Right lobe of liver (tissue), 6 donors: ENCODE data around the gene GALNT10. TPM values are rescaled to one million over a fixed set of nuclear protein-coding genes. Genes with fewer than 3 reads are reported as not detected.

ENCODE experiments used
- ATAC-seq, 4 donors: fragments of 200-7000 bp; cut with Tn5 transposase; one replicate each; pipeline ENCODE4 v1.9.1; 2020; ENCODE audit warnings: mild to moderate bottlenecking in 4 of 4, moderate library complexity in 4 of 4
- DNase-seq, 3 donors: peaks; one replicate each; pipeline ENCODE4 v3.0.0-alpha.2; 2020
- H3K27ac ChIP-seq, 3 donors: fragments of 200-600 bp; one replicate each; pipeline ENCODE4 v1.8.0; 2022
- H3K27me3 ChIP-seq, 2 donors: fragments of 200-600 bp; one replicate each; pipeline ENCODE4 v1.8.0; 2022
- H3K36me3 ChIP-seq, 4 donors: fragments of 200-600 bp; sonication (generic) in 1 of 4; one replicate each; pipeline versions ENCODE4 v1.5.1 to v1.8.0; 2017 to 2022; ENCODE audit warnings: control low read depth in 1 of 4
- H3K4me1 ChIP-seq, 4 donors: fragments of 200-600 bp; sonication (generic) in 1 of 4; one replicate each; pipeline versions ENCODE4 v1.5.1 to v1.8.0; 2017 to 2022; ENCODE audit warnings: control low read depth in 1 of 4
- H3K4me3 ChIP-seq, 3 donors: fragments of 200-600 bp; one replicate each; pipeline ENCODE4 v1.8.0; 2022
- H3K9me3 ChIP-seq, 4 donors: fragments of 200-600 bp; sonication (generic) in 1 of 4; one replicate each; pipeline versions ENCODE4 v1.5.1 to v1.8.0; 2017 to 2022; ENCODE audit warnings: control low read depth in 1 of 4
- CTCF ChIP-seq, 4 donors: fragments of 200-600 bp in 3 of 4; fragments of 450-650 bp in 1 of 4; IDR thresholded peaks; one replicate each; pipeline versions ENCODE4 v1.5.1 to v1.8.0; 2016 to 2022; ENCODE audit warnings: antibody characterized with exemption in 4 of 4, mild to moderate bottlenecking in 2 of 4
- POLR2A ChIP-seq: fragments of 450-650 bp; IDR thresholded peaks from one replicate; pipeline ENCODE4 v1.6.1; 2017; ENCODE audit warnings: antibody characterized with exemption, mild to moderate bottlenecking
- WGBS: methylation state at CpG from one replicate; pipeline ENCODE4 v1.1.6; 2018; ENCODE audit warnings: low coverage, low lambda C conversion rate; ENCODE audit not compliant: insufficient coverage; ENCODE audit errors: missing lambda C conversion rate; 5-methylcytosine and 5-hydroxymethylcytosine counted together
- intact Hi-C, 2 donors: fragments of 100-400 bp; cut with DNase I; formaldehyde crosslinking; loops; one replicate each; pipeline versions ENCODE4 v1.11.2 to v1.14.1; 2022
- total RNA-seq, 6 experiments: library from RNA; depleted of rRNA in 2 of 6; stranded (reverse); fragments of >200 nt in 2 of 6; fragmentation: NEBNext Ultra II Directional in 3 of 6; extraction: Animal tissue kit (Norgen Biotek cat#: 25700) in 3 of 6; gene quantifications; one replicate each; pipeline versions ENCODE4 v1.1.0 to v1.2.4, GENCODE V29; 2016 to 2023
- donor health status: DM: no; HTN: yes; CAD: no.
- donor health status: DM: no; HTN: no; CAD: no.
- donor health status: DM: no; HTN: no; CAD: no.
- donor health status: DM: no; HTN: yes; CAD: no.
- donor health status: DM: no; HTN: yes; CAD: no.

The GALNT10 gene
- total RNA-seq, 6 experiments from 2014 or later, result 4.0 to 9.7 (median 7.1) TPM

- Histone ChIP-seq H3K36me3 (no peaks in the 10 kb centered on the region), H3K27me3 (no peaks in the 10 kb centered on the region), H3K9me3 (no peaks in the 10 kb centered on the region), H3K27ac (no peak overlapping the region), H3K4me1 (no peaks in the 10 kb centered on the region), H3K4me3 (no peak overlapping the region)
- DNase-seq, result no peak
- TF ChIP-seq POLR2A (no peak), CTCF (IDR thresholded peaks at IDR 0.05) (no peak)
- intact Hi-C loops, result no loop called here
- 68% methylated on average over 6 of the region's 6 CpGs for WGBS
- ATAC-seq, result no peak
Measured at GRCh38 chr5:154320224-154321089, 129.9 kb downstream of the GALNT10 start.

- no peak for TF ChIP-seq POLR2A
- no peak for TF ChIP-seq CTCF (IDR thresholded peaks at IDR 0.05)
- no peak overlapping the region for H3K27ac ChIP-seq
Measured at GRCh38 chr5:154321546-154321945, 131.0 kb downstream of the GALNT10 start.

GRCh38 chr5:154324033-154324432 is 133.5 kb downstream of the GALNT10 start:
- Histone ChIP-seq H3K36me3 (no peaks in the 10 kb centered on the region), H3K4me1 (peaks cover 0 to 3% (median 0%) of the 10 kb centered on the region in 4 donors), H3K27me3 (no peaks in the 10 kb centered on the region), H3K27ac (no peak overlapping the region), H3K4me3 (no peak overlapping the region), H3K9me3 (no peaks in the 10 kb centered on the region)
- DNase-seq (no peak), ATAC-seq (no peak)
- 100% methylated on average over 1 of the region's 2 CpGs for WGBS
- intact Hi-C loops, result no loop called here
- TF ChIP-seq CTCF (IDR thresholded peaks at IDR 0.05), result no peak
- no peak for TF ChIP-seq POLR2A

More at GRCh38 chr5:154321546-154321945, 131.0 kb downstream of the GALNT10 start:
- Histone ChIP-seq H3K9me3 (no peaks in the 10 kb centered on the region), H3K4me3 (no peak overlapping the region), H3K36me3 (no peaks in the 10 kb centered on the region), H3K27me3 (no peaks in the 10 kb centered on the region), H3K4me1 (no peaks in the 10 kb centered on the region)
- DNase-seq (no peak), ATAC-seq (no peak)
- WGBS, result 100% methylated on average over 1 of the region's 3 CpGs
- intact Hi-C loops, result no loop called here

- 56% methylated on average over 1 of the region's 1 CpG for WGBS
- Histone ChIP-seq H3K9me3 (no peaks in the 10 kb centered on the region), H3K36me3 (no peaks in the 10 kb centered on the region), H3K27me3 (no peaks in the 10 kb centered on the region), H3K4me1 (peaks cover 0 to 4% (median 0%) of the 10 kb centered on the region in 4 donors), H3K4me3 (no peak overlapping the region), H3K27ac (no peak overlapping the region)
- ATAC-seq, result no peak
- TF ChIP-seq POLR2A (no peak), CTCF (IDR thresholded peaks at IDR 0.05) (no peak)
- intact Hi-C loops, result no loop called here
- DNase-seq, result no peak
Measured at GRCh38 chr5:154325566-154325965, 135.0 kb downstream of the GALNT10 start.
